AG10803 (cell line): ENCODE results near the gene GRID2.

Experiments
- DNase-seq: peaks from one replicate; pipeline ENCODE4 v3.0.0; 2010; ENCODE audit warnings: low read depth
- H3K4me3 ChIP-seq: 2 replicates; pipeline ENCODE4 v1.5.1; 2011; ENCODE audit warnings: mild to moderate bottlenecking, low read length, control low read depth
- CTCF ChIP-seq: conservative IDR thresholded peaks from 2 replicates; pipeline ENCODE4 v1.5.1; 2011; ENCODE audit warnings: mild to moderate bottlenecking, low read length, control low read depth, inconsistent platforms

The GRID2 gene

GRCh38 chr4:92864096-92864495, 560.3 kb downstream of the GRID2 start:
- TF ChIP-seq CTCF: no peak
- H3K4me3 ChIP-seq: no peak overlapping the region
- no peak for DNase-seq

GRCh38 chr4:92872604-92873003, 568.8 kb downstream of the GRID2 start:
- TF ChIP-seq CTCF: no peak
- no peak for DNase-seq
- no peak overlapping the region for H3K4me3 ChIP-seq

GRCh38 chr4:92885632-92886031, 581.9 kb downstream of the GRID2 start:
- DNase-seq: no peak
- H3K4me3 ChIP-seq: no peak overlapping the region
- TF ChIP-seq CTCF: no peak

GRCh38 chr4:92952426-92952825, 648.7 kb downstream of the GRID2 start:
- H3K4me3 ChIP-seq: no peak overlapping the region
- TF ChIP-seq CTCF: no peak
- DNase-seq: no peak

- no peak overlapping the region for H3K4me3 ChIP-seq
- TF ChIP-seq CTCF: no peak
- DNase-seq: no peak
Observed at GRCh38 chr4:92952897-92953296, 649.1 kb downstream of the GRID2 start.

- no peak for DNase-seq
- H3K4me3 ChIP-seq: no peak overlapping the region
- TF ChIP-seq CTCF: no peak
Observed at GRCh38 chr4:92953462-92953861, 649.7 kb downstream of the GRID2 start.

- no peak for DNase-seq
- H3K4me3 ChIP-seq: no peak overlapping the region
- no peak for TF ChIP-seq CTCF
Observed at GRCh38 chr4:92961881-92962280, 658.1 kb downstream of the GRID2 start.
